Prostate gland (tissue), 2 donors: ENCODE measurements around the gene RNF4. TPM values are rescaled to one million over a fixed set of nuclear protein-coding genes. Genes with fewer than 3 reads are reported as not detected.

Source experiments
- DNase-seq: peaks from one replicate; pipeline ENCODE4 v3.0.0-alpha.2; 2019; ENCODE audit warnings: low spot score
- H3K27ac ChIP-seq, 2 donors: fragments of 200-600 bp; sonication (generic); 2 replicates each; pipeline ENCODE4 v1.5.1; 2017 to 2019
- H3K27me3 ChIP-seq: fragments of 200-600 bp; sonication (generic); replicated peaks from 2 replicates; pipeline ENCODE4 v1.5.1; 2019; ENCODE audit not compliant: insufficient read depth
- H3K36me3 ChIP-seq, 2 donors: fragments of 200-600 bp; sonication (generic); 1 replicate in 1 of 2; 2 replicates in 1 of 2; pipeline versions ENCODE4 v1.5.1 to v1.8.1; 2017 to 2019
- H3K4me1 ChIP-seq: fragments of 200-600 bp; sonication (generic); replicated peaks from 2 replicates; pipeline ENCODE4 v1.5.1; 2019
- H3K4me3 ChIP-seq, 2 donors: fragments of 200-600 bp; sonication (generic); 2 replicates each; pipeline ENCODE4 v1.5.1; 2017 to 2019
- H3K9me3 ChIP-seq: fragments of 200-600 bp; sonication (generic); 2 replicates; pipeline ENCODE4 v1.5.1; 2017
- POLR2A ChIP-seq: fragments of 450-650 bp; IDR thresholded peaks from one replicate; pipeline ENCODE4 v1.6.1; 2016; ENCODE audit warnings: antibody characterized with exemption, mild to moderate bottlenecking
- POLR2AphosphoS5 ChIP-seq: sonication (generic); formaldehyde crosslinking; IDR thresholded peaks from one replicate; pipeline ENCODE4 v1.6.1; 2017; ENCODE audit warnings: antibody characterized with exemption
- WGBS: methylation state at CpG from one replicate; pipeline ENCODE4 v1.1.5; 2018; 5-methylcytosine and 5-hydroxymethylcytosine counted together
- intact Hi-C: fragments of 100-400 bp; cut with DNase I; formaldehyde crosslinking; loops from one replicate; pipeline ENCODE4 v1.14.2; 2022
- total RNA-seq, 2 donors: library from RNA; depleted of rRNA; stranded (reverse); fragments of >200 nt; gene quantifications; one replicate each; pipeline ENCODE4 v1.1.0, GENCODE V29; 2016
- TF ChIP-seq, protein P1 (sequence below), 4 experiments: fragments of 200-600 bp in 2 of 4; fragments of 450-650 bp in 2 of 4; sonication (generic) in 2 of 4; IDR thresholded peaks; 1 replicate in 3 of 4; 2 replicates in 1 of 4; pipeline ENCODE4 v1.5.1; 2016 to 2019; ENCODE audit warnings: antibody characterized with exemption in 4 of 4, mild to moderate bottlenecking in 2 of 4, moderate library complexity in 2 of 4

RNF4 gene
- total RNA-seq, 2 donors from 2014 or later, result 33.9 to 56.1 TPM

DNA sequence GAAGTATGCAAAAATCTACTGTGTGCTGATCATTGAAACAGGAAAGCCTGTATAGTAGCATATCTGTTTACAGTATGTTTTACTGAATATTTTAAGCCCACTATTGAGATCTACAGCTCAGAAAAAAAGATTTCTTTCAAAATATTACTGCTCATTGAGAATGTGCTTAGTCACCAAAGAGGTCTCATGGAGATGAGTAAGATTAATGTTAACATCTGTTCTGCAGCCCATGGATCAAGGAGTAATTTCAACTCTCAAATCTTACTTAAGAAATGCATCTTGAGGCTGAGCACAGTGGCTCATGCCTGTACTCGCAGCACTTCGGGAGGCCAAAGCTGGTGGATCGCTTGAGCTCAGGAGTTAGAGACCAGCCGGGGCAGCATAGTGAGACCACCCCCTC is 3.3 kb downstream of the RNF4 start:
- 100% methylated on average over 4 of the region's 4 CpGs for WGBS
- Histone ChIP-seq H3K36me3 (no peaks in the 10 kb centered on the region), H3K4me1 (no peaks in the 10 kb centered on the region), H3K27me3 (no peaks in the 10 kb centered on the region), H3K9me3 (no peaks in the 10 kb centered on the region), H3K27ac (no peak overlapping the region), H3K4me3 (no peak overlapping the region)
- TF ChIP-seq, protein P1, sequence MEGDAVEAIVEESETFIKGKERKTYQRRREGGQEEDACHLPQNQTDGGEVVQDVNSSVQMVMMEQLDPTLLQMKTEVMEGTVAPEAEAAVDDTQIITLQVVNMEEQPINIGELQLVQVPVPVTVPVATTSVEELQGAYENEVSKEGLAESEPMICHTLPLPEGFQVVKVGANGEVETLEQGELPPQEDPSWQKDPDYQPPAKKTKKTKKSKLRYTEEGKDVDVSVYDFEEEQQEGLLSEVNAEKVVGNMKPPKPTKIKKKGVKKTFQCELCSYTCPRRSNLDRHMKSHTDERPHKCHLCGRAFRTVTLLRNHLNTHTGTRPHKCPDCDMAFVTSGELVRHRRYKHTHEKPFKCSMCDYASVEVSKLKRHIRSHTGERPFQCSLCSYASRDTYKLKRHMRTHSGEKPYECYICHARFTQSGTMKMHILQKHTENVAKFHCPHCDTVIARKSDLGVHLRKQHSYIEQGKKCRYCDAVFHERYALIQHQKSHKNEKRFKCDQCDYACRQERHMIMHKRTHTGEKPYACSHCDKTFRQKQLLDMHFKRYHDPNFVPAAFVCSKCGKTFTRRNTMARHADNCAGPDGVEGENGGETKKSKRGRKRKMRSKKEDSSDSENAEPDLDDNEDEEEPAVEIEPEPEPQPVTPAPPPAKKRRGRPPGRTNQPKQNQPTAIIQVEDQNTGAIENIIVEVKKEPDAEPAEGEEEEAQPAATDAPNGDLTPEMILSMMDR (IDR thresholded peaks at IDR 0.05), result no peak
- TF ChIP-seq POLR2AphosphoS5 (no peak), POLR2A (no peak)
- intact Hi-C loops, result no loop called here
- no peak for DNase-seq

DNA sequence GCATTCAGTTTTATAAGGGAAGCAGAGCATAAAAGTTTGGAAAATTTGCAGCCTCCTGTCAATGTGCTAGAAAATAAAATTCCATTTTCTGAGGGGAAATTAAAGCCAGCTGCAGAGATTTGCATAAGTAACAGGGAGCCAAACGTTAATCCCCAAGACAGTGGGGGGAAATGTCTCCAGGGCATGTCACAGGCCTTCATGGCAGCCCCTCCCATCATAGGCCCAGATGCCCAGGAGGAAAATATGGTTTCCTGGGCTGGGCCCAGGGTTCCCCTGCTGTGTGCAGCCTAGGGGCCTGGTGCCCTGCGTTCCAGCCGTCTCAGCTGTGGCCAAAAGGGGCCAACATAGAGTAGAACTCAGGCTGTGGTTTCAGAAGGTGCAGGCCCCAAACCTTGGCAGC is 9.3 kb downstream of the RNF4 start:
- 56% methylated on average over 3 of the region's 3 CpGs for WGBS
- intact Hi-C loops, result no loop called here
- no peaks in the 10 kb centered on the region for H3K9me3 ChIP-seq
- H3K4me3 ChIP-seq, result no peak overlapping the region
- H3K4me1 ChIP-seq, result peaks cover 7% of the 10 kb centered on the region
- no peaks in the 10 kb centered on the region for H3K27me3 ChIP-seq
- no peaks in the 10 kb centered on the region for H3K36me3 ChIP-seq
- DNase-seq, result no peak
- H3K27ac ChIP-seq, result no peak overlapping the region
- TF ChIP-seq POLR2AphosphoS5, result no peak
- no peak for TF ChIP-seq POLR2A
- TF ChIP-seq, protein P1 (IDR thresholded peaks at IDR 0.05), result no peak

DNA sequence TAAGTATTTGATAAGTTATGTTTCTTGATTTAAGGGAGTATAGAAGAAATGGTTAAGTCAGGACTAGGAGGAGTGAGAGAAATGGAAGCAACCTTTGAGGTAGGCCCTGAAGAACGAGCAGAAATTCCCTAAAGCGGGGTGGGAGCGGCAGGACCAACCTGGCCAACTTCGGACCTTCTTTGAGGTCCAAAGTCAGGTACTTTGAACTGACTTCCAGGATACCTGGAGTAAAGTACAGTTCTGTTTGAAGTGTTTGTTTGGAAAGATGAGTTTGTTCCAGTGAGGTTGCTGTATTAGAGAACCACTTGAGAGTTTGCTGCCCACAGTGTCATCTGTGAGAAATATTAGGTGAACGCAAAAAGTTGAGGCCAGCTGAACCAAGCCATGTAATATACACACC is 11.7 kb downstream of the RNF4 start:
- Histone ChIP-seq H3K4me3 (no peak overlapping the region), H3K4me1 (peaks cover 7% of the 10 kb centered on the region), H3K27me3 (no peaks in the 10 kb centered on the region), H3K9me3 (no peaks in the 10 kb centered on the region), H3K36me3 (no peaks in the 10 kb centered on the region), H3K27ac (no peak overlapping the region)
- intact Hi-C loops, result no loop called here
- TF ChIP-seq, protein P1 (IDR thresholded peaks at IDR 0.05), result no peak
- no peak for TF ChIP-seq POLR2A
- no peak for TF ChIP-seq POLR2AphosphoS5
- WGBS, result 89% methylated on average over 5 of the region's 5 CpGs
- DNase-seq, result no peak

DNA sequence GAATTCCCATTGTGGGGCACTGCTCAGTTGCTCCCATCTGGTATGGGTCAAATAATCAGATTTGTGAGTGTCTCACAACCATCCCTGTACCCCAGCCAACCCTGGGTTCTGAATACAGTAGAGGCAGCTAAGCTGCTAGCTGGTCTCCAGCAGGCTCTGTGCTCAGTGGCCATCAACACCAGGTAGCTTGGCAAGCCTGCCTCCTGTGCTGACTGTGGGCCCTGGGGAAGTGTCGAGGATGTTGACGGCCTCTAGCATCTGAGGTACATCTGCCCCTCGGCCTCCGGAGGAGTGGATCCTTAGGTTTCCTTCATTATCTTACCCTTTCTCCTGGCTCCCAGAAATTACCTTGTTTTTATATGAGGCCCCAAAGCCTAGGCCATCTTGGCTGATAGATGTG is 13.3 kb downstream of the RNF4 start:
- no peaks in the 10 kb centered on the region for H3K9me3 ChIP-seq
- TF ChIP-seq POLR2A (no peak), POLR2AphosphoS5 (no peak)
- TF ChIP-seq, protein P1 (IDR thresholded peaks at IDR 0.05), result no peak
- no peak overlapping the region for H3K4me3 ChIP-seq
- H3K4me1 ChIP-seq, result peaks cover 7% of the 10 kb centered on the region
- DNase-seq, result no peak
- H3K27me3 ChIP-seq, result no peaks in the 10 kb centered on the region
- no peak overlapping the region for H3K27ac ChIP-seq
- 82% methylated on average over 4 of the region's 4 CpGs for WGBS
- intact Hi-C loops, result no loop called here
- H3K36me3 ChIP-seq, result no peaks in the 10 kb centered on the region

DNA sequence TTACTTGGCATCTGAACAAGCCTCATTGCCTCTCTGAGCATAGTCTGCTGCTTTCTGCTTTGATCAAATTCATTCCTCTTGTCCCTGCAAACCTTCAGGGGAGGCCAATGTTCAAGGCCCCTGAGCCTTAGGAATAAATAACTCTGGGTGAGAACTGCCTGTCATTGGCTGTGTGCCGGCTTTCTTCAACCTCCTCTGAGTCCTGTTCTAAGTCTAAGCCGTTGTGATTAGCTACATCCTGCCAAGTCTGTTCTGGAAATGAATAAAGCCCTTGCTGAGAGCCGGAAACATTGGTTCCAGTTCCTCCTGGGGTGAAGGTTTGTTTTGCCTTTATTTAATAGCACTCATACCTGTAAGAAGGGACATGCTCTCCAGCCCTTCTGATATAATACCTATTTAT is 13.8 kb downstream of the RNF4 start:
- 16% methylated on average over 3 of the region's 3 CpGs for WGBS
- Histone ChIP-seq H3K27ac (no peak overlapping the region), H3K9me3 (no peaks in the 10 kb centered on the region), H3K36me3 (no peaks in the 10 kb centered on the region), H3K27me3 (no peaks in the 10 kb centered on the region), H3K4me1 (peaks cover 7% of the 10 kb centered on the region), H3K4me3 (no peak overlapping the region)
- no peak for DNase-seq
- TF ChIP-seq POLR2AphosphoS5, result peak; percentile 6
- TF ChIP-seq, protein P1 (IDR thresholded peaks at IDR 0.05), result no peak
- intact Hi-C loops, result no loop called here
